ENCODE measurements around the gene SH3RF3.

The SH3RF3 gene

GRCh38 chr2:109452318-109453305, 323.6 kb downstream of the SH3RF3 start:
- Mint-ChIP-seq H3K4me1 (peaks cover 47% of the 10 kb centered on the region), H3K36me3 (ENCODE audit: low read depth) (no peaks in the 10 kb centered on the region), H3K27me3 (ENCODE audit: low read depth, poor library complexity) (peaks cover 4% of the 10 kb centered on the region), H3K4me3 (no peak overlapping the region), H3K9me3 (no peaks in the 10 kb centered on the region), H3K27ac (no peak overlapping the region)
- TF ChIP-seq, protein P1, sequence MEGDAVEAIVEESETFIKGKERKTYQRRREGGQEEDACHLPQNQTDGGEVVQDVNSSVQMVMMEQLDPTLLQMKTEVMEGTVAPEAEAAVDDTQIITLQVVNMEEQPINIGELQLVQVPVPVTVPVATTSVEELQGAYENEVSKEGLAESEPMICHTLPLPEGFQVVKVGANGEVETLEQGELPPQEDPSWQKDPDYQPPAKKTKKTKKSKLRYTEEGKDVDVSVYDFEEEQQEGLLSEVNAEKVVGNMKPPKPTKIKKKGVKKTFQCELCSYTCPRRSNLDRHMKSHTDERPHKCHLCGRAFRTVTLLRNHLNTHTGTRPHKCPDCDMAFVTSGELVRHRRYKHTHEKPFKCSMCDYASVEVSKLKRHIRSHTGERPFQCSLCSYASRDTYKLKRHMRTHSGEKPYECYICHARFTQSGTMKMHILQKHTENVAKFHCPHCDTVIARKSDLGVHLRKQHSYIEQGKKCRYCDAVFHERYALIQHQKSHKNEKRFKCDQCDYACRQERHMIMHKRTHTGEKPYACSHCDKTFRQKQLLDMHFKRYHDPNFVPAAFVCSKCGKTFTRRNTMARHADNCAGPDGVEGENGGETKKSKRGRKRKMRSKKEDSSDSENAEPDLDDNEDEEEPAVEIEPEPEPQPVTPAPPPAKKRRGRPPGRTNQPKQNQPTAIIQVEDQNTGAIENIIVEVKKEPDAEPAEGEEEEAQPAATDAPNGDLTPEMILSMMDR (IDR thresholded peaks at IDR 0.05): no peak
- no peak for DNase-seq

DNA sequence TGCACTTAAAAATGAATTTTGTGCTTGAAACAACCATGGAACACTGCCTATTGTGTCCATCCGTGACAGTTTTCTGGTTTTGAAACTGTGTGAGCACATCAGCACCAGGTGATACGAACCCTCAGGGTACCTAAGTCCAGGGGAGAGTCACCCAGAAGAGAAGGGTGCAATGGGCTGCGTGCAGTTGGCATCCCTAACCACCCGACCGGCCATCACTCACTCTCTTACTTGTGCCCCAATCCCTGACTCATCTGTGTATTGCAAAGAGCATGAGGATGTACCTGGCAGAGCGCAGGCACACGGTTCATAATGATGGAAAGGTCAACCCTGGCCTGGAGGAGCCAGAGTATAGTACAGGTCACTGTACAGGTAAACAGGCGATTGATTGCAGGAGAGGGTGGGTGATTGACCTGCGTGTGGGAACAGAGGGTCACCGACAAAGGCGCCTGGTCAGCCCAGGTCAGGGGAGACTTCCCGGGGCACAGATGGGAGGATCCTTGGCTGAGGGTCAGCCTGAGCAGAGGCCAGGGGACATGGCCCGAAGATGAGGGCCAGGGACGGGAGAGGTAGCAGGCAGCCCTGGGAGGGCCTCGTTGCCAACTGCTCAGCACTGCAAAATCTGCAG, 324.5 kb downstream of the SH3RF3 start:
- H3K27me3 Mint-ChIP-seq (ENCODE audit: low read depth, poor library complexity): peaks cover 4% of the 10 kb centered on the region
- H3K4me3 Mint-ChIP-seq: no peak overlapping the region
- no peaks in the 10 kb centered on the region for H3K9me3 Mint-ChIP-seq
- TF ChIP-seq, protein P1 (IDR thresholded peaks at IDR 0.05): no peak
- H3K4me1 Mint-ChIP-seq: peaks cover 47% of the 10 kb centered on the region
- no peak for DNase-seq
- H3K36me3 Mint-ChIP-seq (ENCODE audit: low read depth): no peaks in the 10 kb centered on the region
- peak overlapping the region; percentile 59 for H3K27ac Mint-ChIP-seq

DNA sequence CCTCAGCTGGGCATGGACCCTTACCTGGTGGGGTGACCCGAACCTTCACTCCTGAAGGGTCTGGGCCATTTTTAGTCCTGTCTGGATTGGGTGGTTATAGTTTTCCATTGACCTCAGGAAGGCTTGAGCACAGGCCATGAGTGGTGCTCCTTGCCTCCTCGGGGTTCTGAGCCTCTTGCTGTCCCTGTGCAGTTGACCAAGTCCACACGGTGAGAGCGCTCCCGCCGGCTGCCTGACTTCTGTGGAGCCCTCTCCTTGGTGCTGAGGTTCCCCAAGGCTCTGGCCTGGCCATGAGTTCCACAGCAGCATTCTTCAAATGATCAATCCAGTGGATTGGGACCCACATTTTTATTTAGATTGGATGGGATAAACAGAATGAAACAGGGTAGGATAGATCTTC, 325.3 kb downstream of the SH3RF3 start:
- no peak for DNase-seq
- H3K9me3 Mint-ChIP-seq: no peaks in the 10 kb centered on the region
- H3K27me3 Mint-ChIP-seq (ENCODE audit: low read depth, poor library complexity): peaks cover 4% of the 10 kb centered on the region
- peaks cover 49% of the 10 kb centered on the region for H3K4me1 Mint-ChIP-seq
- TF ChIP-seq, protein P1 (IDR thresholded peaks at IDR 0.05): no peak
- no peak overlapping the region for H3K4me3 Mint-ChIP-seq
- H3K36me3 Mint-ChIP-seq (ENCODE audit: low read depth): no peaks in the 10 kb centered on the region
- peak overlapping the region; percentile 37 for H3K27ac Mint-ChIP-seq

DNA sequence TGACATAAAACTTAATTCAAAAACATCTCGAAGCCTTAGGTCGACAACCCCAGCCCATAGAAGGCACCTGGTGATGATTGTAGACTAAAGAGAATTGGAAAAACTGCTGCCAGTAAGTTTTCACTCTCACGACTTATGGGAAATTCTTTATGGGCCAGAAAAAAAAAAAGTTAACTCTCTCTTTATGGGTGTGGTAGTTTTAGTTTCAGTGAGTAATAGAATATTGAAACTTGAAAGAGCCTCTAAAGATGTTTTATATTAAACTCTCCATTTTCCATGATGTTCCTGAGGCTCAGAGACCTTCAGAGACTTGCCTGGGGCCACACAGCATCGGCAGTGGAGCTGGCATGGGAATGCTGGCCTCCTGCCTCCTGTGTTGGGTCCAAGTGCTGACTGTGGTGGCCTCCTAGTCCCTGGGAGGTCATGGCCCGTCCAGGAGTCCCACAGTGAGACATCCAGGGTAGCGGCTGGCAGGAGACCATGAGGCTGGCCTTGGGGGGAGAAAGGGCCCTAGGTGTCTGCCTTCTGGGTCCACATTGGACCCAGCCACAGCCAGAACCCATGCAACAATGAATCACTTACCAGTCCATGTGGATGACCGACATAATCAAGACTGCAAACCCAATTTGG, 325.9 kb downstream of the SH3RF3 start:
- Mint-ChIP-seq H3K36me3 (ENCODE audit: low read depth) (no peaks in the 10 kb centered on the region), H3K4me3 (no peak overlapping the region), H3K4me1 (peaks cover 49% of the 10 kb centered on the region), H3K9me3 (no peaks in the 10 kb centered on the region), H3K27me3 (ENCODE audit: low read depth, poor library complexity) (peaks cover 4% of the 10 kb centered on the region), H3K27ac (no peak overlapping the region)
- DNase-seq: no peak
- TF ChIP-seq, protein P1 (IDR thresholded peaks at IDR 0.05): no peak

GRCh38 chr2:109455731-109456691, 327.0 kb downstream of the SH3RF3 start:
- Mint-ChIP-seq H3K27me3 (ENCODE audit: low read depth, poor library complexity) (peaks cover 4% of the 10 kb centered on the region), H3K36me3 (ENCODE audit: low read depth) (peaks cover 7% of the 10 kb centered on the region), H3K4me1 (peaks cover 46% of the 10 kb centered on the region), H3K27ac (no peak overlapping the region), H3K9me3 (no peaks in the 10 kb centered on the region), H3K4me3 (no peak overlapping the region)
- TF ChIP-seq, protein P1 (IDR thresholded peaks at IDR 0.05): no peak
- DNase-seq: no peak
